Nephron (organoid): Measurements from ENCODE around the gene PTPRE.

ENCODE experiments used
- H3K27ac Mint-ChIP-seq, 3 experiments: 2 replicates each; pipeline ENCODE4 v1.8.0; 2020; ENCODE audit warnings: mixed read lengths in 3 of 3, mild to moderate bottlenecking in 2 of 3, moderate library complexity in 1 of 3
- H3K27me3 Mint-ChIP-seq: 2 replicates; pipeline ENCODE4 v1.8.0; 2021; ENCODE audit warnings: low read depth, mild to moderate bottlenecking, moderate library complexity, mixed read lengths
- H3K36me3 Mint-ChIP-seq: 2 replicates; pipeline ENCODE4 v1.8.0; 2020; ENCODE audit warnings: low read depth, mixed read lengths
- H3K4me1 Mint-ChIP-seq: 2 replicates; pipeline ENCODE4 v1.8.0; 2020; ENCODE audit warnings: mixed read lengths
- H3K4me3 Mint-ChIP-seq, 3 experiments: 2 replicates each; pipeline ENCODE4 v1.8.0; 2020; ENCODE audit warnings: mild to moderate bottlenecking in 3 of 3, mixed read lengths in 3 of 3, moderate library complexity in 2 of 3
- H3K9me3 Mint-ChIP-seq: 2 replicates; pipeline ENCODE4 v1.8.0; 2020; ENCODE audit warnings: mixed read lengths
- TF ChIP-seq, protein P1 (sequence below), 3 experiments: fragments of 200-600 bp; sonication (generic); IDR thresholded peaks; one replicate each; pipeline ENCODE4 v1.5.0; 2021; ENCODE audit warnings: antibody characterized with exemption in 3 of 3; ENCODE audit not compliant: unreplicated experiment in 3 of 3

Gene PTPRE

DNA sequence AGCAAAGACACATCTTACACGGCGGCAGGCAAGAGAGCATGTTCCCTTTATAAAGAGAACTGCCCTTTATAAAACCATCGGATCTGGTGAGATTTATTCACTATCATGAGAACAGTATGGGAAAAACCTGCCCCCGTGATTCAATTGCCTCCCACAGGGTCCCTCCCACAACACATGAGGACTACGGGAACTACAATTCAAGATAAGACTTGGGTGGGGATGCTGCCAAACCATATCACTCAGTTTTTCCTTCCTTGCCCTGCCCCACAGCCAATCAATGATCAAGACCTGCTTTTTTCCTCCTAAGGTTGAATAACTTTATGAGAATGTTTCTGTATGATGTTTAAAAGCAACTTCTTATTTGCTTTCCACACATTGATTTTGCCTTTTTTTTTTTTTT lies 3.1 kb upstream of the PTPRE start:
- Mint-ChIP-seq H3K4me3 (no peak overlapping the region), H3K4me1 (peaks cover 8% of the 10 kb centered on the region), H3K27me3 (peaks cover 22% of the 10 kb centered on the region), H3K36me3 (no peaks in the 10 kb centered on the region), H3K9me3 (no peaks in the 10 kb centered on the region), H3K27ac (no peak overlapping the region)
- TF ChIP-seq, protein P1, sequence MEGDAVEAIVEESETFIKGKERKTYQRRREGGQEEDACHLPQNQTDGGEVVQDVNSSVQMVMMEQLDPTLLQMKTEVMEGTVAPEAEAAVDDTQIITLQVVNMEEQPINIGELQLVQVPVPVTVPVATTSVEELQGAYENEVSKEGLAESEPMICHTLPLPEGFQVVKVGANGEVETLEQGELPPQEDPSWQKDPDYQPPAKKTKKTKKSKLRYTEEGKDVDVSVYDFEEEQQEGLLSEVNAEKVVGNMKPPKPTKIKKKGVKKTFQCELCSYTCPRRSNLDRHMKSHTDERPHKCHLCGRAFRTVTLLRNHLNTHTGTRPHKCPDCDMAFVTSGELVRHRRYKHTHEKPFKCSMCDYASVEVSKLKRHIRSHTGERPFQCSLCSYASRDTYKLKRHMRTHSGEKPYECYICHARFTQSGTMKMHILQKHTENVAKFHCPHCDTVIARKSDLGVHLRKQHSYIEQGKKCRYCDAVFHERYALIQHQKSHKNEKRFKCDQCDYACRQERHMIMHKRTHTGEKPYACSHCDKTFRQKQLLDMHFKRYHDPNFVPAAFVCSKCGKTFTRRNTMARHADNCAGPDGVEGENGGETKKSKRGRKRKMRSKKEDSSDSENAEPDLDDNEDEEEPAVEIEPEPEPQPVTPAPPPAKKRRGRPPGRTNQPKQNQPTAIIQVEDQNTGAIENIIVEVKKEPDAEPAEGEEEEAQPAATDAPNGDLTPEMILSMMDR (IDR thresholded peaks at IDR 0.05; ENCODE audit: unreplicated experiment in 3 of 3): no peak

GRCh38 chr10:127904311-127905000 lies 2.4 kb upstream of the PTPRE start:
- Mint-ChIP-seq H3K36me3 (no peaks in the 10 kb centered on the region), H3K27me3 (peaks cover 26% of the 10 kb centered on the region), H3K4me3 (peak overlapping the region; percentile 22 to 58 (median 56)), H3K9me3 (no peaks in the 10 kb centered on the region), H3K4me1 (peaks cover 6% of the 10 kb centered on the region), H3K27ac (no peak overlapping the region)
- TF ChIP-seq, protein P1 (IDR thresholded peaks at IDR 0.05; ENCODE audit: unreplicated experiment in 3 of 3): no peak

GRCh38 chr10:127905001-127905847 lies 1.7 kb upstream of the PTPRE start:
- Mint-ChIP-seq H3K9me3 (no peaks in the 10 kb centered on the region), H3K4me3 (peak overlapping the region; percentile 62 to 65 (median 62)), H3K27me3 (peaks cover 31% of the 10 kb centered on the region), H3K36me3 (no peaks in the 10 kb centered on the region), H3K4me1 (no peaks in the 10 kb centered on the region), H3K27ac (no peak overlapping the region)
- TF ChIP-seq, protein P1 (IDR thresholded peaks at IDR 0.05; ENCODE audit: unreplicated experiment in 3 of 3): no peak

GRCh38 chr10:127905848-127906261 lies 1.0 kb upstream of the PTPRE start:
- H3K4me3 Mint-ChIP-seq: peak overlapping the region; percentile 62 to 65 (median 62)
- no peaks in the 10 kb centered on the region for H3K36me3 Mint-ChIP-seq
- H3K27me3 Mint-ChIP-seq: peaks cover 33% of the 10 kb centered on the region
- H3K9me3 Mint-ChIP-seq: no peaks in the 10 kb centered on the region
- no peak overlapping the region for H3K27ac Mint-ChIP-seq
- no peaks in the 10 kb centered on the region for H3K4me1 Mint-ChIP-seq
- TF ChIP-seq, protein P1 (IDR thresholded peaks at IDR 0.05; ENCODE audit: unreplicated experiment in 3 of 3): no peak

DNA sequence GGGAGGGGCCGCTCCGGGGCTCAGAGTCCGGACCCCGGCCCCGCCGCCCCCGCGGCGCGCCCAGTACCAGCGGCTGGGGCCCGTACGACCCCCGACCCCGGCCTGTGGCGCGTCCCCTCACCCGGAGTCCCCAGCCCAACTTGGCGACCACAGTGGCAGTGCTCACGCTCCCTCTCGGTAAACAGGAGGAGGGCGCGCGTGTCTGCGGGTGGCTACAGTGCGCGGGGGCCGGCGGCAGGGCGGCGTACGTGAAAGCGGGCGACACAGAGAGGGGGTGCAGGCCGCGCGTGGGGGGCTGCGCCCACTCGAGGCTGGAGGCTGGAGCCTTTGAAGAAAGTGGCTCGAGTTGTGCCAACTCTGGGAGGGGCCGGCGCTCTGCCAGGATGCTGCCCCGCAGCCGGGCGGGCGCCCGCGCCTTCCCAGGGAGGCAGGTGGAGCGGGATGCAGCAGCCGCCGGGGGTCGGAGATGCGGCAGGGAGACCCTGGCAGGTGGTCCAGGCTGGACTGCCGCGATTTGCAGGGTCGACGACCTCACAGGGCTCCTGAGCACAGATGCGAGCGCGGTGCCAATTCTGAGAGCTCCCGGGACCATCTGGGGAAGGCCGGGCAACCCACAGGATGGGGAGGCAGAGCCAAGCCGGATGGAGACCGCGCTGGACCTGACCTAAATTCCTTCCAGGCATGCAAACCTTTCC lies 655 bp downstream of the PTPRE start:
- H3K27ac Mint-ChIP-seq: no peak overlapping the region
- peaks cover 33% of the 10 kb centered on the region for H3K27me3 Mint-ChIP-seq
- H3K4me1 Mint-ChIP-seq: no peaks in the 10 kb centered on the region
- no peaks in the 10 kb centered on the region for H3K36me3 Mint-ChIP-seq
- TF ChIP-seq, protein P1 (IDR thresholded peaks at IDR 0.05; ENCODE audit: unreplicated experiment in 3 of 3): no peak
- H3K9me3 Mint-ChIP-seq: no peaks in the 10 kb centered on the region
- H3K4me3 Mint-ChIP-seq: peak overlapping the region; percentile 47 to 71 (median 54)
